Liver (tissue), 3 donors: ENCODE measurements around the gene SRP14.

Experiments
- FOXA1 ChIP-seq: IDR thresholded peaks from 2 replicates; pipeline ENCODE4 v1.6.1; 2016; ENCODE audit warnings: antibody characterized with exemption
- JUND ChIP-seq, 2 donors: IDR thresholded peaks; 2 replicates each; pipeline ENCODE4 v1.6.1; 2016; ENCODE audit warnings: antibody characterized with exemption in 2 of 2
- NR2F2 ChIP-seq: IDR thresholded peaks from 2 replicates; pipeline ENCODE4 v1.6.1; 2016; ENCODE audit warnings: antibody characterized with exemption
- RAD21 ChIP-seq, 2 donors: IDR thresholded peaks; 2 replicates each; pipeline ENCODE4 v1.6.1; 2016; ENCODE audit warnings: antibody characterized with exemption in 2 of 2, mild to moderate bottlenecking in 2 of 2
- RXRA ChIP-seq, 2 donors: IDR thresholded peaks; 2 replicates each; pipeline ENCODE4 v1.6.1; 2017 to 2018; ENCODE audit warnings: antibody characterized with exemption in 2 of 2, mild to moderate bottlenecking in 1 of 2
- TAF1 ChIP-seq: conservative IDR thresholded peaks from 2 replicates; pipeline ENCODE4 v1.6.1; 2016; ENCODE audit warnings: antibody characterized with exemption, mild to moderate bottlenecking
- YY1 ChIP-seq: IDR thresholded peaks from 2 replicates; pipeline ENCODE4 v1.6.1; 2016; ENCODE audit warnings: antibody characterized with exemption, mild to moderate bottlenecking
- TF ChIP-seq, protein P1 (sequence below): fragments of 150-350 bp; IDR thresholded peaks from 2 replicates; pipeline ENCODE4 v1.5.1; 2017; ENCODE audit warnings: improper control_type of control experiment, low read depth, low read length; ENCODE audit not compliant: missing input control
- TF ChIP-seq, protein P2 (sequence below): IDR thresholded peaks from 2 replicates; pipeline ENCODE4 v1.6.1; 2016; ENCODE audit warnings: antibody characterized with exemption
- TF ChIP-seq, protein P3 (sequence below): IDR thresholded peaks from 2 replicates; pipeline ENCODE4 v1.6.1; 2016; ENCODE audit warnings: antibody characterized with exemption
- TF ChIP-seq, protein P4 (sequence below): IDR thresholded peaks from 2 replicates; pipeline ENCODE4 v1.6.1; 2016; ENCODE audit warnings: antibody characterized with exemption, mild to moderate bottlenecking
- donor health status: healthy.
- donor health status: healthy.

DNA sequence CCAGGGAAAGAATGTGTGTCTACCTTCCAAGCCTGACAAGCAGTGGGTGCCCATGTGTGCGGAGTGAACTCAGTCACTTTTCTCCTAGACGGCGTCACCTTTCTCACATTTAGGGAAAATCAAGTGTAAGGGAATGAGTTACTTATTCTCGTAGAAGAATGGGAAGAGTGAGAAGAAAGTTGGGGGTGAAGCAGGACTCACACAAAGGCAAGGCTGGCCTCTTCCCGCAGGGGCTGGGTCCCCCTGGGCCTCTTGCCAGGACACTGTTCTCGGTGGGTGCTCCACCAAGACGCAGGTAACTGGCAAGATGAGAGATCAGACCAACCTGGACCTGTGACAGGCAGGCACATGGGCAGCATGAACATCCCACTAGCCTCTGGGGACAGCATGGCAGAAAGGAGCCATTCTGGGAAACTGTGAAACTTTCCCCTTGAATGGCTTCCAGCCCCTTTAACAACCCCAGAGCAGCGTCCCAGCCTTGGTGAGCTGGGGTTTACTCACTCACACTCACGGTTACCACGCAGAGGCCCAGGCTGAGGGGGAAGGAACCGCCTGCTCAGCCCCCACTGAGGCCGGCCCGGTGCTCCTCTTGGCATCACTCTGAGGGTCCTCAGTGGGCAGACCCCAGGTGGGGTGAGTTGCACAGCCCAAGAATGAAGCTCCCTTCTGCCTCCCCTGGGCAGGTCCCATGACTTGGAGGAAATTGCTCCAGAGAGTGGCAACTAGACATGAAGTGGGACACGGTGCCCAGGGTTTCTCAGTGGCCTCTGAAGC is 15.0 kb upstream of the SRP14 start:
- TF ChIP-seq, protein P1, sequence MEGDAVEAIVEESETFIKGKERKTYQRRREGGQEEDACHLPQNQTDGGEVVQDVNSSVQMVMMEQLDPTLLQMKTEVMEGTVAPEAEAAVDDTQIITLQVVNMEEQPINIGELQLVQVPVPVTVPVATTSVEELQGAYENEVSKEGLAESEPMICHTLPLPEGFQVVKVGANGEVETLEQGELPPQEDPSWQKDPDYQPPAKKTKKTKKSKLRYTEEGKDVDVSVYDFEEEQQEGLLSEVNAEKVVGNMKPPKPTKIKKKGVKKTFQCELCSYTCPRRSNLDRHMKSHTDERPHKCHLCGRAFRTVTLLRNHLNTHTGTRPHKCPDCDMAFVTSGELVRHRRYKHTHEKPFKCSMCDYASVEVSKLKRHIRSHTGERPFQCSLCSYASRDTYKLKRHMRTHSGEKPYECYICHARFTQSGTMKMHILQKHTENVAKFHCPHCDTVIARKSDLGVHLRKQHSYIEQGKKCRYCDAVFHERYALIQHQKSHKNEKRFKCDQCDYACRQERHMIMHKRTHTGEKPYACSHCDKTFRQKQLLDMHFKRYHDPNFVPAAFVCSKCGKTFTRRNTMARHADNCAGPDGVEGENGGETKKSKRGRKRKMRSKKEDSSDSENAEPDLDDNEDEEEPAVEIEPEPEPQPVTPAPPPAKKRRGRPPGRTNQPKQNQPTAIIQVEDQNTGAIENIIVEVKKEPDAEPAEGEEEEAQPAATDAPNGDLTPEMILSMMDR: no peak
- TF ChIP-seq RXRA (IDR thresholded peaks at IDR 0.05): no peak
- TF ChIP-seq RAD21 (IDR thresholded peaks at IDR 0.05): no peak
- no peak for TF ChIP-seq NR2F2
- no peak for TF ChIP-seq YY1
- TF ChIP-seq TAF1: no peak
- TF ChIP-seq, protein P2, sequence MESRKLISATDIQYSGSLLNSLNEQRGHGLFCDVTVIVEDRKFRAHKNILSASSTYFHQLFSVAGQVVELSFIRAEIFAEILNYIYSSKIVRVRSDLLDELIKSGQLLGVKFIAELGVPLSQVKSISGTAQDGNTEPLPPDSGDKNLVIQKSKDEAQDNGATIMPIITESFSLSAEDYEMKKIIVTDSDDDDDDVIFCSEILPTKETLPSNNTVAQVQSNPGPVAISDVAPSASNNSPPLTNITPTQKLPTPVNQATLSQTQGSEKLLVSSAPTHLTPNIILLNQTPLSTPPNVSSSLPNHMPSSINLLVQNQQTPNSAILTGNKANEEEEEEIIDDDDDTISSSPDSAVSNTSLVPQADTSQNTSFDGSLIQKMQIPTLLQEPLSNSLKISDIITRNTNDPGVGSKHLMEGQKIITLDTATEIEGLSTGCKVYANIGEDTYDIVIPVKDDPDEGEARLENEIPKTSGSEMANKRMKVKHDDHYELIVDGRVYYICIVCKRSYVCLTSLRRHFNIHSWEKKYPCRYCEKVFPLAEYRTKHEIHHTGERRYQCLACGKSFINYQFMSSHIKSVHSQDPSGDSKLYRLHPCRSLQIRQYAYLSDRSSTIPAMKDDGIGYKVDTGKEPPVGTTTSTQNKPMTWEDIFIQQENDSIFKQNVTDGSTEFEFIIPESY: no peak
- TF ChIP-seq, protein P3, sequence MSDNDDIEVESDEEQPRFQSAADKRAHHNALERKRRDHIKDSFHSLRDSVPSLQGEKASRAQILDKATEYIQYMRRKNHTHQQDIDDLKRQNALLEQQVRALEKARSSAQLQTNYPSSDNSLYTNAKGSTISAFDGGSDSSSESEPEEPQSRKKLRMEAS: no peak
- TF ChIP-seq, protein P4, sequence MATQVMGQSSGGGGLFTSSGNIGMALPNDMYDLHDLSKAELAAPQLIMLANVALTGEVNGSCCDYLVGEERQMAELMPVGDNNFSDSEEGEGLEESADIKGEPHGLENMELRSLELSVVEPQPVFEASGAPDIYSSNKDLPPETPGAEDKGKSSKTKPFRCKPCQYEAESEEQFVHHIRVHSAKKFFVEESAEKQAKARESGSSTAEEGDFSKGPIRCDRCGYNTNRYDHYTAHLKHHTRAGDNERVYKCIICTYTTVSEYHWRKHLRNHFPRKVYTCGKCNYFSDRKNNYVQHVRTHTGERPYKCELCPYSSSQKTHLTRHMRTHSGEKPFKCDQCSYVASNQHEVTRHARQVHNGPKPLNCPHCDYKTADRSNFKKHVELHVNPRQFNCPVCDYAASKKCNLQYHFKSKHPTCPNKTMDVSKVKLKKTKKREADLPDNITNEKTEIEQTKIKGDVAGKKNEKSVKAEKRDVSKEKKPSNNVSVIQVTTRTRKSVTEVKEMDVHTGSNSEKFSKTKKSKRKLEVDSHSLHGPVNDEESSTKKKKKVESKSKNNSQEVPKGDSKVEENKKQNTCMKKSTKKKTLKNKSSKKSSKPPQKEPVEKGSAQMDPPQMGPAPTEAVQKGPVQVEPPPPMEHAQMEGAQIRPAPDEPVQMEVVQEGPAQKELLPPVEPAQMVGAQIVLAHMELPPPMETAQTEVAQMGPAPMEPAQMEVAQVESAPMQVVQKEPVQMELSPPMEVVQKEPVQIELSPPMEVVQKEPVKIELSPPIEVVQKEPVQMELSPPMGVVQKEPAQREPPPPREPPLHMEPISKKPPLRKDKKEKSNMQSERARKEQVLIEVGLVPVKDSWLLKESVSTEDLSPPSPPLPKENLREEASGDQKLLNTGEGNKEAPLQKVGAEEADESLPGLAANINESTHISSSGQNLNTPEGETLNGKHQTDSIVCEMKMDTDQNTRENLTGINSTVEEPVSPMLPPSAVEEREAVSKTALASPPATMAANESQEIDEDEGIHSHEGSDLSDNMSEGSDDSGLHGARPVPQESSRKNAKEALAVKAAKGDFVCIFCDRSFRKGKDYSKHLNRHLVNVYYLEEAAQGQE: no peak
- no peak for TF ChIP-seq JUND (IDR thresholded peaks at IDR 0.05)
- TF ChIP-seq FOXA1: no peak
